Stomach (tissue), 4 donors: ENCODE measurements around the gene APOL1.

Source experiments
- CTCF ChIP-seq, 7 experiments: fragments of 450-650 bp in 4 of 7; fragments of 200-600 bp in 3 of 7; sonication (generic) in 3 of 7; IDR thresholded peaks; one replicate each; pipeline ENCODE4 v1.5.1; 2016 to 2019; ENCODE audit warnings: antibody characterized with exemption in 7 of 7, control low read depth in 2 of 7, mild to moderate bottlenecking in 1 of 7
- EP300 ChIP-seq: sonication (generic); formaldehyde crosslinking; IDR thresholded peaks from one replicate; pipeline ENCODE4 v1.6.1; 2017; ENCODE audit warnings: antibody characterized with exemption
- POLR2A ChIP-seq, 4 donors: fragments of 450-650 bp; IDR thresholded peaks; one replicate each; pipeline ENCODE4 v1.6.1; 2016; ENCODE audit warnings: antibody characterized with exemption in 4 of 4, control low read depth in 2 of 4, mild to moderate bottlenecking in 1 of 4, moderate library complexity in 1 of 4
- POLR2AphosphoS5 ChIP-seq, 3 donors: sonication (generic); formaldehyde crosslinking; IDR thresholded peaks; one replicate each; pipeline ENCODE4 v1.6.1; 2016; ENCODE audit warnings: antibody characterized with exemption in 3 of 3

GRCh38 chr22:36287881-36288515 is 35.1 kb downstream of the APOL1 start:
- TF ChIP-seq POLR2AphosphoS5 (IDR thresholded peaks at IDR 0.05) (no peak), CTCF (IDR thresholded peaks at IDR 0.05) (no peak), EP300 (no peak), POLR2A (IDR thresholded peaks at IDR 0.05) (no peak)
